Fibroblast of lung (primary cell): ENCODE measurements around the gene RGS19.

Experiments
- EZH2 ChIP-seq: IDR thresholded peaks from 2 replicates; pipeline ENCODE4 v1.5.1; 2012; ENCODE audit warnings: low read length, control low read depth, mild to moderate bottlenecking; ENCODE audit errors: missing control alignments
- TF ChIP-seq, protein P1 (sequence below), 2 donors: IDR thresholded peaks in 1 of 2; conservative IDR thresholded peaks in 1 of 2; 1 replicate in 1 of 2; 2 replicates in 1 of 2; pipeline ENCODE4 v1.5.1; 2011 to 2012; ENCODE audit warnings: low read length in 2 of 2, control low read depth in 1 of 2, inconsistent platforms in 1 of 2, low read depth in 1 of 2, mild to moderate bottlenecking in 1 of 2

DNA sequence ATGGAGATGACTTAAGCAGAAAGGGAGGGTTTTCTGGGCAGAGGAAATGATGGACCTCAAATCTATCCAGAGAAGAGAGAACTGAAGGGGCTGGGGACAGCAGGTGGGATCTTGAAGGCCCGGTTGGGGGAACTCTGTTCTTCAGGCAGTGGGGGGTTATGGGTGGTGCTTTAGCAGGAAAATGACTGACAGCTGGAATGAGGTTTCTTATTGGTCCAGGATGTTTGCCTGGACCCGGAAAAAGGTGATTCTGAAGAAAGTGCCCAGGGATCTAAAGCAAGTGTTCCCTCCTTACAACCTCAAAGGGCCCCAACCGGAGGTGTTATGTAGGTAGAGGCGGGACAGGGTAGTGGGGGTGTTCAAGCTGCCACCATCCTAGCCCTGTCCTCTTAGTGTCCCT lies 16.1 kb upstream of the RGS19 start:
- TF ChIP-seq, protein P1, sequence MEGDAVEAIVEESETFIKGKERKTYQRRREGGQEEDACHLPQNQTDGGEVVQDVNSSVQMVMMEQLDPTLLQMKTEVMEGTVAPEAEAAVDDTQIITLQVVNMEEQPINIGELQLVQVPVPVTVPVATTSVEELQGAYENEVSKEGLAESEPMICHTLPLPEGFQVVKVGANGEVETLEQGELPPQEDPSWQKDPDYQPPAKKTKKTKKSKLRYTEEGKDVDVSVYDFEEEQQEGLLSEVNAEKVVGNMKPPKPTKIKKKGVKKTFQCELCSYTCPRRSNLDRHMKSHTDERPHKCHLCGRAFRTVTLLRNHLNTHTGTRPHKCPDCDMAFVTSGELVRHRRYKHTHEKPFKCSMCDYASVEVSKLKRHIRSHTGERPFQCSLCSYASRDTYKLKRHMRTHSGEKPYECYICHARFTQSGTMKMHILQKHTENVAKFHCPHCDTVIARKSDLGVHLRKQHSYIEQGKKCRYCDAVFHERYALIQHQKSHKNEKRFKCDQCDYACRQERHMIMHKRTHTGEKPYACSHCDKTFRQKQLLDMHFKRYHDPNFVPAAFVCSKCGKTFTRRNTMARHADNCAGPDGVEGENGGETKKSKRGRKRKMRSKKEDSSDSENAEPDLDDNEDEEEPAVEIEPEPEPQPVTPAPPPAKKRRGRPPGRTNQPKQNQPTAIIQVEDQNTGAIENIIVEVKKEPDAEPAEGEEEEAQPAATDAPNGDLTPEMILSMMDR (conservative IDR thresholded peaks at IDR 0.05 in 1 of 2, IDR thresholded peaks at IDR 0.05 in 1 of 2; ENCODE audit: low read depth in 1 of 2, low read length in 2 of 2), result no peak
- no peak for TF ChIP-seq EZH2
